Anterior cingulate cortex (tissue), 58 donors: ENCODE results near the gene GGPS1.
"Not testable (repeated sequence)": the region's sequence is repeated elsewhere in the genome, so short reads cannot be mapped to it uniquely, and the experiment has no call there.

ENCODE experiments used
- DNase-seq, 58 donors: peaks; one replicate each; lab custom pipeline; 2025; lab: John Stamatoyannopoulos, UW

The GGPS1 gene

DNA sequence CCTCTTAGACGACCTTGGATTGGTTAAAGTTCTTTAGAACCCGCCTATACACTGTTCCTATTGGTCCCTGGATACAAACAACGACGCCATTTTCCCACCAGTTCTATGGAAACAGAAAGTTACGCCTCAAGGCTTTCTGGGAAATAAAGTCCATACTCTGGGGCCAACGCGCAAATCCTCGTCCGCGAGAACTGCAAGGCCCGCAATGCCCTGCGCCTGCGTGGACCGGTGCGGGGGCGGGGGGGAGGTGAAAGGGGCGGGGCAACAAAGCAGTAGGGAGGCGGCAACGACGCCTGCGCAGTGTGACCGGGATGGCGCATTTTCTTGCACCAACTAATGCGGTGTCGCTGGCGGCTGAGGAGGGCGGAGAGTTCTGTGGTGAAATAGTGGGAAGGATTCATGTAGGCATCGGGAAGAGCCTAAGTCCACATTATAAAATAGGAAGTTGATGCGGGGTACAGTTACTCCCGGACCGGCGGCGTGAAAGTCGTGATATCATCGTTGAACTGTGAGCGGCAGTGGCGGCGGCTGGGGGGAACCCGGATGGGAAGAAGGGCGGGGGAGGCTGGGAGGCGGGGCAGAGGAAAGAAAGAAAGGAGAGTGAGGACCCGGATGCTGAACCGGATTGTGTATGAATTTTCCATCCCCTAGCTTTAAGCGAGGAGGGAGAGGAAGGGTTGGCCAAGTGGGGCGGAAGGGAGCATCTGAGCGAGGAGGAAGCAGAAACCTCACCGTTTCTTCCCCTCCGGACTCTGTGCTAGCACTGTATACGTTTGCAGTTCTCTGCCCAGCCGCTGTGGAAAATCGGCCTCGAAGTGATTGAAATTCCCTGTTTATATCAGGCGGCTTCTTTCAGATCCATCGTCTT, at the start of gene GGPS1:
Gene GGPS1 (plus strand): TSS at position 300 of the 868 bp plus-strand sequence. CDS start 6,695 bp downstream, outside the sequence.
- DNase-seq: peak; percentile 92 to 100 (median 98)

DNA sequence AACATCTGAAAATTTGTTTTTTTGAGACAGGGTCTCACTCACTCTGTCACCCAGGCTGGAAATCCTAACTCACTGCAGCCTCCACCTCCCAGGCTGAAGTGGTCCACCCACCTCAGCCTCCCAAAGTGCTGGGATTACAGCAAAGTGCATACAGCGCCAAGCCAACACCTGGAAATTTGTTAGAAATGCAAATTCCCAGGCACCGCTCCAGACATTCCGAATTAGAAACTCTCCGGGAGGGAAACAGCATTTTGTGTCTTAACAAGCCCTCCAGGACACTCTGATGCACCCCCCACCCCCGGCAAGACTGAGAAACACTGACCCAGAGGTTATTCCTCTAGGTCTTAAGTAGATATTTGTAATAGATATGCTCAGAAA, 49.5 kb upstream of the GGPS1 start:
- no peak for DNase-seq

DNA sequence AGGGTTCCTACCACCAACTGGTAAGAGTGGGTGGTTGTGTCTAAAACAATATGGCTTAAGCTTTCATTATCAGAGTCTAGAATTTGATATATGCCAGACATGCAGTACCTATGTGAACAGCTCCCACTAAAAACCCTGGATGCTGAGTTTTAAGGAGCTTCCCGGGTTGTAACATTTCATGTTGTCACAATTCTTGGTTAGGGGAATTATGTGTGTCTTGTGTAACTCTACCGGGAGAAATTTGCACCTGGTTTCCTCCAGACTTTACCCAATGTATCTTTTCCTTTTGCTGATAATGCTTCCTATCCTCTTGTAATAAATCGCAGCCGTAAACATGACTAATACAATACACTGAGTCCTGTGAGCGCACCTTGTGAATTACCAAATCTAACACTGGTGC, 48.7 kb upstream of the GGPS1 start:
- no peak for DNase-seq

DNA sequence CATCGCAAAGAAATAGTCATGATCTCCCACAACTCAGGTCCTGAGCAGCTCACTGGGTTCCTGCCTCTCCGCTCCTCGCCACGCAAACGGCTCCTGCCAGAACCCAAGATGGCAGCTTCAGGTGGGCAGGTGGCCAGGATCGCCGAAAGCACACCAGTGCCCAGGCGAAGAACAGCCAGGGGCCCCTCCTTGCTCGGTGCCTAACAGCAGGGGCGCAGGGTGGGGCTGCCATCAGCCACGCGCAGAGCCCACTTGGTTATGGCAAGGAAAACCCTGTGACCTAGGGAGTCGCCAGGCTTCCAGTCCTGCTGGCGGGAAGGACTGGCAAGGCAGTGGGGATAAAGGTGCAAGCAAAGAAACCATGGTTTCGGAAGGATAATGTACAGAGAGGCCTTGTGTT, 47.9 kb upstream of the GGPS1 start:
- no peak for DNase-seq

DNA sequence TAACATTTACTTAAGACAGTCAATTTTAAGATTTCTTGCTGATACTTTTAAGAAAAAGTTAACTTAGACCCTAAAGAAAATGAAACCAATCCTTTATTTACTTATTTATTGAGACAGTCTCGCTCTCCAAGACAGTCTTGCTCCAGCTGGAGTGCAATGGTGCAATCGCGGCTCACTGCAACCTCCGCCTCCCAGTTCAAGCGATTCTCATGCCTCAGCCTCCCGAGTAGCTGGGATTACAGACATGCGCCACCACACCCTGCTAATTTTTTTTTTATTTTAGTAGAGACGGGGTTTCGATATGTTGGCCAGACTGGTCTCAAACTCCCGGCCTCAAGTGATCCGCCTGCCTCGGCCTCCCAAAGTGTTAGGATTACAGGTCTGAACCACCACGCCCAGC, 44.7 kb upstream of the GGPS1 start:
- DNase-seq: not testable (repeated sequence)

DNA sequence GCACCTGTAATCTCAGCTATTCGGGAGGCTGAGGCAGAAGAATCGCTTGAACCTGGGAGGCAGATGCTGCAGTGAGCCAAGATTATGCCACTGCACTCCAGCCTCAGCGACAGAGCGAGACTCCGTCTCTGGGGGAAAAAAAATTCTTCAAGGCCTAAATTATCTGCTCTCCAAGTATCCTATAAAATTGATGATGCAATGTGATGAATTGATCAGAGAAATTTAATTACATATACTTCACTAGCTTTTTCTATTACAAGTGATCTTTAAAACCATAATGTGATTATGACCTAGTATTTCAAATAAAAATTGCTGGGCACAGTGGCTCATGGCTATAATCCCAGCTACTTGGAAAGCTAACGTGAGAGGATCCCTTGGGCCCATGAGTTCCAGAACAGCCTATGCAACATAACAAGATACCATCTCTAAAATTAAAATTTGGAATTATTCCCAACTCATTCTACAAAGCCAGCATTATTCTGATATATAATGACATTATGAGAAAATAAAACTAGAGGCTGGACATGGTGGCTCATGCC, 44.1 kb upstream of the GGPS1 start:
- no peak for DNase-seq

DNA sequence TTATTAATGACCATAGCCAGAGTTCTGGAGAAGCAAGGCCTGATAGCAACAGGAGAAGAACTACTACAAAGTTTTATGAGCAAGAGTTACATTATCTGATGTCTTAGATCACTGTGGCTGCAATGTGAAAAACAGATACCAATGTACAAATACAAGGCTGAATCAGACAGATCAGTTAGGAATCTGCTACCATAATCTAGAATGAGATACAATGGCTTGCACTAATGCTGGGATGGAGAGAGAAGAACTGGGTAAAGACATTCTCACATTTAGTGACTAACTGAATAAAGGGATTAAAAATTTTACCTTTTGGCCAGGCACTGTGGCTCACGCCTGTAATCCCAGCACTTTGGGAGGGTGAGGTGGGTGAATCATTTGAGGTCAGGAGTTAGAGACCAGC, 41.7 kb upstream of the GGPS1 start:
- DNase-seq: no peak

DNA sequence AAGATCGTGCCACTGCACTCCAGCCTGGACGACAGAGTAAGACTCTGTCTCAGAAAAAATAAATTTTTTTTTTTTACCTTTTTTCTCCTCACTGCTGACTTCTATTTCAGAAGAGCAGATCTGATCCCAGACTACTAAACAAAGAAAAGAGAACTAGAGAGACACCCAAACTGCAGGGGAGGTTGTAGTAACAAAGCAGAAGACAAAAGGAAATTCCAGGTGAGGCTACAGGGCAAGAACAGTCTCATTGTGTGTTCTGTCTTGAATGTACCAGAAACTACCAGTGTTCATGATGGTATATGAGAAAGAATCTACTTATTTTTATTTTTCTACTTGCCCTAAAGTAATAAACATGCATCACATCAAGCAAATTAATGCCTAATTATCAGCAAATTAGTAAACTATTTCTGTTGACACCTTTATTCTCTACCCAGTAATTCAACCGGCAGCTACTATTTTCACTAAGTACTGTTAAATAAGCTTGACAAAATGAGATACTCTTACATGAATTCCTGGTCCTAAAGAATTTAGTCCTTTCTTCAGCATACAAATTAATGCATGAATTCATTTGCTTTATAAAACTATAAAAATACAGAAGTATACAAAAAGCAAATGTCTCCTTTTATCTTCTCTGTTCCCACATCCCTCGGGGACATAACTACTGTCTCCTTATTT, 41.0 kb upstream of the GGPS1 start:
- no peak for DNase-seq

DNA sequence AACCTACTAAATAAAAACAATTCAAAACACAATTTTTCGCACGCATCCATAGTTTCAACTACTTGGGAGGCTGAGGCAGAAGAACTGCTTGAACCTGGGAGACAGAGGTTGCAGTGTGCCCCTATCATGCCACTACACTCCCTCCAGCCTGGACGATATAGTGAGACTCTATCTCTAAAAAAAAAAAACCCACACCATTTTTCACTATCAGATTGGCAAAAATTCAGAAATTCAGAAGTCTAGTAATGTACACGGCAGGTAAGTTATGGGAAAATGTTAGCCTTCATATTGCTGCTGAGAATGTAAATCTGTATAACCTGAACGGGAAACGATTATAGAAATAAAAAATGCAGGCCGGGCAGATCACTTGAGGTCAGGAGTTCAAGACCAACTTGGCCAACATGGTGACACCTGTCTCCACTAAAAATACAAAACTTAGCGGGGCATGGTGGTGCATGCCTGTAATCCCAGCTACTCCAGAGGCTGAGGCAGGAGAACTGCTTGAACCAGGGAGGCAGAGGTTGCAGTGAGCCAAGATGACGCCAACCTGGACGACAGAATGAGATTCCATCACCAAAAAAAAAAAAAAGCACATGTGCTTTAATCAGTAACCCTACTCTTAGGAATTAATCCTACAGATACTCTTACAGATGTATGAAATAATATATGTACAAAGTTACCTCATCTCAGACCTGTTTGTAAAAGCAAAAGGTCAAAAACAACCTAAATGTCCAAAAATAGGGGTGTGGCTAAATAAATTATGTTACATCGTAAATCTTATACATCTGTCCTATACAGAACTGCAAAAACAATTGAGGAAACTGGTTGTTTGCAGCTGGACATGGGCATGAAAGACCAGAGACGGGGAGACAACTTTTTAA, 38.3 kb upstream of the GGPS1 start:
- no peak for DNase-seq

DNA sequence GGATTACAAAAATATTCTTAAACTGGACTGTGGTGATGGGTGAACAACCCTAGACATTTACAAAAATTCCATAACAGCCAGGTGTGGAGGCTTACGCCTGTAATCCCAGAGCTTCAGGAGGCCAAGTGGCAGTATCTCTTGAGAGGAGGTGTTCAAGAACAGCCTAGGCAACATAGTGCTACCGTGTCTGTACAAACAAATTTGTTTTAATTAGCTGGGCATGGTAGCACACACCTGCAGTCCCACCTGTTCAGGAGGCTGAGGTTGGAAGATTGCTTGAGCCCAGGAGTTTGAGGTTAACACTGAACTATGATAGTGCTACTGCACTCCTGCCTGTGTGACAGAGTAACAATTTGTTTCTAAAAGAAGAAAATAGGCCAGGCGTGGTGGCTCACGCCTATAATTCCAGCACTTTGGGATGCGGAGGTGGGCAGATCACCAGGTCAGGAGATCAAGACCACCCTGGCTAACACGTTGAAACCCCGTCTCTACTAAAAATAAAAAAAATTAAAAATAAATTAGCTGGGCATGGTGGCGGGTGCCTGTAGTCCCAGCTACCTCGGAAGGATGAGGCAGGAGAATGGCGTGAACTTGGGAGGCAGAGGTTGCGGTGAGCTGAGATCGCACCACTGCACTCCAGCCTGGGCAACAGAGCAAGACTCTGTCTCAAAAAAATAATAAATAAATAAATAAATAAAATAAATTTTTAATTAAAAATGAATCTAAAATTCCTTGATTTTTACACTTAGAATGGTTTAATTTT, 37.4 kb upstream of the GGPS1 start:
- DNase-seq: no peak

DNA sequence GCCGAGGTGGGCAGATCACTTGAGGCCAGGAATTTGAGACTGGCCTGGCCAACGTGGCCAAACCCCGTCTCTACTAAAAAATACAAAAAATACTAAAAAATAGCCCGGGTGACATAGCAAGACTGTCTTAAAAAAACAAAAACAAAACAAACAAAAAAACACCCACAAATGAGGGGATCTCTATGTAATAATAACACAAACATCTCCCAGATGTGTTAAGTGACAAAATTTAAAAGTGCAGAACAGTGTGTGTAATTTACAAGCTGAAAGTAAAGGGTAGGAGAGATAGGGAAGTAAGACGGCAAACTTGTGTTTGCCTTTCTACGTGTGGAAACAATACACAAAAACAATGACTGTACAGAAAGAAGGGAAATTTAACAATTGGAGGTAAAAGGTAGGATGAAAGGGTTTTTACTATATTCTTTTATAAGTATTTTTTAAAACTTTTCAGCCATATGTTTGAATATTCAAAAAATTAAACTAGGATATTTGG, 36.7 kb upstream of the GGPS1 start:
- DNase-seq: no peak

DNA sequence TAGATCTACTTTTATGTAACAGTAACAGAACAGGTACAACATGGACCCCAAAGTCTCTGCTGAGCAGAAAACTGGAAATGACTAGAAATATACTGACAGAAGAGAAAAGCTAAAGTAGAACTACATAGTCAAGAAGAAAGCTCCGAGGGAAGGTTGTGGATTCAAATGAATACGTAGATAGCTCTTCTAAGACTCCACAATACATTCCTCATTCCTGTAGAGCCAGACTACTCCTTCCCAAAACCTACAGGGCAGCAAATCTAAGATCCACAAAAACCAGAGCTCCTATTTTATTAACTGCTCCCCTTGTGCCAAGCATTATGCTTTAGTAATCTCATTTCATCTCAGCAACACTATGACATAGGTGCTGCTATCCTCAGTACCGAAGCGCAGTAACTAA, 35.6 kb upstream of the GGPS1 start:
- DNase-seq: no peak

DNA sequence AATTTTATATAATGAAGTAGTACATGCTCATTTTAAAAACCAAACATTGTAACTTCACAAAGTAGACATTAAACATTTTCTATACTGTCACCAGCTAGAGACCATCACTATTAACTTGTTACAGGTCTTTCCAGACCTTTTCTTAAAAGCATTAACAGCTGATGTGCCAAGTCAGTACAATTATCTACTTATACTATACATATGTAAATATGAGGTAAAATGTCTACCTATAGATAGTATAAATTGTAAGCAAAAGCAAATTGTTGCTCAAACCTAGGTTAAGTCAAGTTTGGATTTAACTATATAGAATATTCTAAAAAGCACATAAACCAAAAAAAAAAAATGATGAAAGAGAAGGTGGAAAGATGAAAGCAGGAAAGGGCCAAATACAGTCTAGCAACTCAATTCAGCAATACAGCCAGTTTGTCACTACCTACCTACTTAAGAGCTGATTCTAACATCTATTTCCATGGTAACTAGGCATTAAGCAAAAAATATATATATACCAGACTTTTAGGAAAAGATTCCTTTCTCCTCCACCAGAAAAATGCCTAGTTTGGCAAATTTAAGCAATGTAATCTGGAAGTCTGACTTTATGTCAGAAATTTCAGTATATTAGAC, 34.9 kb upstream of the GGPS1 start:
- no peak for DNase-seq

DNA sequence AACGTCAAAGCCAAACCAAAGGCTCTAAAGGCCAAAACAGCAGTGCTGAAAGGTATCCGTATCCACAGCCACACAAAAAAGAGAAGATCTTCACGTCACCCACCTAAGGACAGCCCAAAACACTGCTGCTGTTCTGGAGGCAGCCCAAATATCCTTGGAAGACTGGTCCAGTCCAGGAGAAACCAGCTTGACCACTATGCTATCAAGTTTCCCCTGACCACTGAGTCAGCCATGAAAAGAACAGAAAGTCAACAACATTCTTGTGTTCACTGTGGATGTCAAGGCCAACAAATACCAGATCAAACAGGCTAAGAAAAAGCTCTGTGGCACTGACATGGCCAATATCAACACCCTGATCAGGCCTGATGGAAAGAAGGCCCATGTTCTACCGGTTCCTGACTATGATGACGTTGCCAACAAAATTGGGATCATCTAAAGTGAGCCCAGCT, 32.4 kb upstream of the GGPS1 start:
- DNase-seq: no peak

DNA sequence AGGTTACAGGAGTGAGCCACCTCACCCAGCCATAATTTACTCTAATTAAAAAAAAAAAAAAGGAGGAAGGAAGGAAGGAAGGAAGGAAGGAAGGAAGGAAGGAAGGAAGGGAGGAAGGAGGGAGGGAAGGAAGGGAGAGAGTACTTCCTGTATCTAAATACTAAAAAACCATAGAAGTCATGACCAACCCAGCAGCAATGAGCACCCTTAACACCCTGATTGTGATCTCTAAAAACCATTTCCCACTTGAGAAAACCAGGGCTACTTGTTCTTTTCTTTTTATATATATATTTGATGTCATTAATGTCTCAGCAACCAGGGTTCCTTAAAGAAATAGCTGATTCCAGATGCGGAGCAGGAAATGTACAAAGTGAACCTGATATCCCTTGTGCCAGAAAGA, 31.6 kb upstream of the GGPS1 start:
- DNase-seq: no peak

DNA sequence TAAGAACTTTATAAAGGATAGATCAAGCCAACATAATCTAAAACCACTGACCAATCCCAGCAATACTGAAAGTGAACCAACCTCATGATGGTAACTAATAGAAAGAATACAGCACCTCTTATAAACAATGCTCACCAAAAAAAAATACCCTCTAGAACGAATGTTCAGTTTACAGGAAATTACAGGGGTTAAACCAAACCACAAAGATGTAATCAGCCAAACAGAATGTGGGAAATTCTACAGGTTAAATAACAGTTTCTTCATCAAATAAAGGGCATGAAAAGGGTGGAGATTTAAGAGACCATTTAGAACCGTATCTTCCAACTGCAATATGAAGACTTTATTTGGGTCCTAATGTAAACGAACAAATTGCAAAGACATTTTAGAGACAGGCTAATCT, 30.8 kb upstream of the GGPS1 start:
- DNase-seq: no peak

DNA sequence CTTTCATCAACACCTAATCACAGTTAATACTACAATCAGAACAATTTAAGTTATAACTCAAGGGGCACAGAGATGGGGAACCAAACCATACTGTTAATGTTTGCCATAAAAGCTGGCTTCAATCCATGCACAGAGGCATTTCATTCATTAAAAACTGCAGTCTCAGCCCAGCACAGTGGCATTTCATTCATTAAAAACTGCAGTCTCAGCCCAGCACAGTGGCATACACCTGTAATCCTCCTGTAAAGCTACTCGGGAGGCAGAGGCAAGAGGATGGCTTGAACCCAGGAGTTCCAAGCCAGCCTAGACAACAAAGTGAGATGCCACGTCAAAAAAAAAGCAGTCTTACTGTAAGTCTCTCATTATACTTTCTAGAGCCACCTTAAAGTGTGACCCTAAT, 29.6 kb upstream of the GGPS1 start:
- no peak for DNase-seq

DNA sequence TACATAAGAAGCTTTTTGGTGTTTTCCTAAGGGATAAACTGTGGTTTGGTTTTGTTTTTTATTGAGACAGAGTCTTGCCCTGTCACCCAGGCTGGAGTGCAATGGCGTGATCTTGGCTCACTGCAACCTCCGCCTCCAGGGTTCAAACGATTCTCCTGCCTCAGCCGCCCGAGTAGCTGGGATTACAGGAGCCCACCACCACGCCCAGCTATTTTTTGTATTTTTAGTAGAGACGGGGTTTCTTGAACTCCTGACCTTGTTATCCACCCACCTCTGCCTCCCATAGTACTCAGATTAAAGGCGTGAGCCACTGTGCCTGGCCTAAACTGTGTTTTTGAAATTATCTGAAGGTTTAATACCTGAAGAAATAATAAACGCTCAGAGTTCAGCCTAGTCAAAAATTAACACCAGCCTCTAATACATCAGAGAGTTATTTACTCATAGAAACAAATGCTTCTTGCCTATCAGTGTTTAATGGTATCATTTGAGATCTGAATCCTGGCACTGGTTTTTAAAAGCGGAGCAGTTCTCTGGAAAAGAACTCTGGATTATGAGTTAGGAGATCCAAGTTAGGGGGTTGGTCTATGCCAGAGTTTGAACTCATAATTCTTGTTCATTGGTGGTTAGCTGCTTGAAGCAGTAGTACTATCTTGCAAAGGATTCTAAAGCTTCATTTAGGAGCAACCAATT, 29.1 kb upstream of the GGPS1 start:
- no peak for DNase-seq

DNA sequence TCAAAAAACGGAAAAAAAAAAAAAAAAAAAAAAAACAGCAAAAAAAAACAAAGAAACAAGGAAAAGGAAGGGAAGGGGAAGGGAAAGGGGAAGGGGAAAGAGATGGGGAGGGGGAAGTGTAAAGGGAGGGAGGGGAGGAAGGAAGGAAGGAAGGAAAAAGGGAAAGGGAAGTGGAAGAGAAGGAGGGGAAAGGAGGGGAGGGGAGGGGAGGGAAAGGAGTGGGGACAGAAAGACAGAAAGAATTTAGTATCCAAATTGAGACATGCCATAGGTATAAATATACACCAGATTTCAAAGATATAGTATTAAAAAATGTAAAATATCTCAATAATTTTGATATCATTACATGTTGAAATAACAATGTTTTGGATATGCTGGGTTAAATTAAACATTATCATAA, 26.2 kb upstream of the GGPS1 start:
- DNase-seq: no peak
